ENCODE results near the gene MED27.
"Not testable (repeated sequence)": the region's sequence is repeated elsewhere in the genome, so short reads cannot be mapped to it uniquely, and the experiment has no call there.

Gene MED27

GRCh38 chr9:132075853-132076252 is 3.8 kb downstream of the MED27 start:
- DNase-seq (ENCODE audit: low spot score): no peak

DNA sequence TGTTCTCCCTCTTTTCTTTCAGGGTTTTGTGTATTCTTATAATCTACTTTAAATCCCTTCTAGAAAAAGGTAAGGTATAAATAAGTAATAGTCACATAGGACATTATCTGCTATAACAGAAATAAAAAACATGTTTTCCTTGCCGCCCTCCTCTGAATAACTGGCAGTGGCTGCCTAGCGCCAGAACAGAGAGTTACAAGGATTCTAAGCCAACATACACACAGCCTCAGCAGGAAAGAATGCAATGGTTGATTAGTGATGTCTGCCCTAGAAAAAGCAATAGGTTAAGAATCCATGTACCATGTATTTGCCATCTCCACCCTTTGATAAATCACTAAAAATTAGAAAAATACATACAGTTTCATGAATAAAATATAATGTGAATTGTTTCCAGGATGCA is 4.9 kb downstream of the MED27 start:
- no peak for DNase-seq (ENCODE audit: low spot score)

- no peak for DNase-seq (ENCODE audit: low spot score)
Measured at GRCh38 chr9:132071847-132072507, 7.7 kb downstream of the MED27 start.

DNA sequence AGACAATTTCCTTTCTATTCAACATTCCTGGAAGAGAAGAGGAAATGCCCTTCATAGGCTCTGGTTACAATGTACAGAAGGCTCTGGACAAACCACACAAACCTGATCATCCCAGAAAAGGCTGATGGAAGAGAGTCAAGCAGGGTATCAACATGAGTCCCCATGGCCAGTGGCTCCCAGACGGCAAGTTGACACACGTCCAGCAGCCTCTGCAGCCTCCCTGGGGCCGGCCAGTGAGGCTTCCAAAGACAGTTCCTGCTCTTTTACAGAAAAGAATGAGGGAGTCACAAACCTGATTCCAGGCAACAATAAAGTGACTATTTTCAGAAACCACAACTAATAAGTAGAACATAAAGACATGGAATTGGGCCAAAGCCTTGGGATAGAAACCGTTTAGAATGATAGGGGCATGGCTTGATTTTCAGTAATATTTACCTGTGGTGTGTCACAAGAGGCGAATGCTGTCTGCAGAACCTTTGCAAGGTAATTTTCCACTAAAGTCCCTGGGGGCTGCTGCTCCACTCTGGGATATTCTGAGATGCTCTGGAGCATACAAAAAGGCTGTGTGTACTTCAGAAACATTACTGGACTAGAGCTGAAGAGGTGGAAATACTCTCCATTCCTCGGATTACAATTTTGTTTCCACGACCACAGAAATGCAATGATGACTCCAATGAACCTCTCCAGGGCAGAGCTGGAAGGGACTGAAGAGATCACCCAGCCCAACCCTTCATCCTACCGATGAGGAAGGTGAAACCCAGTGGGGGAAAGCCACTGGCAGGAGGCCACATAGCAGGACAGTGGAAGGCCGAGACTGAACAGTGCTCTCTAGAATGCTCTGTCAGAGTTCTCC is 10.4 kb downstream of the MED27 start:
- peak; percentile 41 for DNase-seq (ENCODE audit: low spot score)

DNA sequence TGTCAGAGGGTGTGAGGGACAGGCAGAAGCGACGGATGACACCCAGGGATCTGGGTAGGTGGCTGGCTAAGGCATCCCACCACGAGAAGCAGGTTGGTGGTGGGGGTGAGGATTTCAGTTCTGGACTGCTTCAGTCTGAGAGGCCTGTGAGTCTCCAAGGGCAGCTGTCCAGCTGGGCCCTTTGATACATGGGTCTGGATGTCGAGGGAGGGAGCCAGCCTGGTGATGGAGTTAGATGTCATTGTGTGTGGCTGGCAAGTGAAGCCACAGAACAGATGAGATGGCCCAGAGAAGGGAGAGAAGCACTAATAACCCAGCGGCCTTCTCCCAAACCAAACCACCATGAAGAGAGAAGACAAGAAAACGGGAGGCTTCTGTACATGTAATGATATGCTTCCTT is 11.1 kb downstream of the MED27 start:
- DNase-seq (ENCODE audit: low spot score): no peak

- DNase-seq (ENCODE audit: low spot score): no peak
Measured at GRCh38 chr9:132066511-132066910, 13.2 kb downstream of the MED27 start.

DNA sequence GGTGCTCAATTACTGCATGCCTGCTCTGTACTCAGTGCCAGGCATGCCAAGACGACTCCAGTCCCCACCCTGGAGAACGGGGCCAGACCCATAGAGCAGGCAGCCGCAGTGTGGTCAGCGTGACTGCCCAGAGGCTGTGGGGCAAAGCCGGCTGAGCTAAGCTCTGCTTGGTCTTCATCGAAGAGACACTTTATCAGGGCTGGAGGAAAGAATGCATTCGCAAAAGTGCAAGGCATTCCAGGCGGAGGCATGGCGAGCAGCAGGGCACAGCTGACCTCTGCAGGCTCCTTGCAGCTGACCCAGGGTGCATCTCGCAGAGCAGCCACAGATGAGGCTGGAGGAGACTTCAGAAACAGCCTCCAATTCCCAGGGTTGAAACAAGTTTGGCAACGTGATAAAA is 13.6 kb downstream of the MED27 start:
- DNase-seq (ENCODE audit: low spot score): no peak

DNA sequence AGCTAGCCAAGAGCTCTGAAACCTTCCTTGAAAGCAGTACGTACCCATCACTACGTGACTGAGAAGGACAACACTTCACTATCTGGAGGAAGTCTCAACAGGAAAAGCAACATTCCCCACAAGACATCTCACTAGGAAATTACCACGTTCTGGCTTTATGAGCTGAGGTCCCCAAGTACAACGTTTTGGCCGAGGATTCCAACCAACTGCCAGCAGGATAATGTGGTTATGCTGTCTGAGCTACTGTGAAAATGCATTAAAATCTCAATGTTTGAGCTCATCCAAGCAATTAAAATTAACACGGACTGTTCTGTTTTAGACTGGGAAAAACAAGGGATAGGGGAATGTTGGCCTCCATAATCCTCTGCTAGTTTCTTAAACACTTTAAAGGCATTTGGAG is 16.4 kb downstream of the MED27 start:
- no peak for DNase-seq (ENCODE audit: low spot score)

DNA sequence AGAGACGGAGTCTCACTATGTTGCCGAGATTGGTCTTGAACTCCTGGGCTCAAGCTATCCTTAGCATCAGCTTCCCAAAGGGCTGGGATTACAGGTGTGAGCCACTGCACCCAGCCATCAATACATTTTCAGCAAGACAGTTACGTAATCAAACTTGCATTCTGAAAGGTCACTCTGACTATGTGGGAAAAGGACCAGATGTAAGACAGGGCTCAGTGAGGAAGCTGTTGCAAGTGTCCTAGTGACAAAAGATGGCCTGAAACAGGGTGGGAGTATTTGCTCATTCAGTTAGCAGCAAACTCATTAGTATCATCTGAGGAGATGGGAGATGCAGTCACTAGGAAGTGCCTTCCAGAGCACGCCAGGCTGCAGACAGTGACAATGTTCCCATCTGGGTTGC is 16.9 kb downstream of the MED27 start:
- DNase-seq (ENCODE audit: low spot score): no peak

GRCh38 chr9:132061526-132061925 is 18.1 kb downstream of the MED27 start:
- no peak for DNase-seq (ENCODE audit: low spot score)

- DNase-seq (ENCODE audit: low spot score): no peak
Measured at GRCh38 chr9:132059361-132059760, 20.3 kb downstream of the MED27 start.

DNA sequence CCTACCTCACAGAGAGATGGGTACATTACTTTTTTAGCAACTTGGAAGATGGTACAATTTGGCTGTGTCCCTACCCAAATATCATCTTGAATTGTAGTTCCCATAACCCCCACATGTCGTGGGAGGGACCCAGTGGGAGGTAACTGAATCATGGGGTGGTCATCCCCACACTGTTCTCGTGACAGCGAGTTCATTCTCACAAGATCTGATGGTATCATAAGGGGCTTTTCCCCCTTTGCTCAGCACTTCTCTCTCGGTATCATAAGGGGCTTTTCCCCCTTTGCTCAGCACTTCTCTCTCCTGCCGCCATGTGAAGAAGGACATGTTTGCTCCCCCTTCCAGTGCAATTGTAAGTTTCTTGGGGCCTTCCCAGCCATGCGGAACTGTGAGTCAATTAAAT is 21.4 kb downstream of the MED27 start:
- not testable (repeated sequence) for DNase-seq (ENCODE audit: low spot score)

GRCh38 chr9:132056717-132057560 is 22.7 kb downstream of the MED27 start:
- DNase-seq (ENCODE audit: low spot score): no peak

- DNase-seq (ENCODE audit: low spot score): no peak
Measured at GRCh38 chr9:132055756-132056155, 23.9 kb downstream of the MED27 start.

DNA sequence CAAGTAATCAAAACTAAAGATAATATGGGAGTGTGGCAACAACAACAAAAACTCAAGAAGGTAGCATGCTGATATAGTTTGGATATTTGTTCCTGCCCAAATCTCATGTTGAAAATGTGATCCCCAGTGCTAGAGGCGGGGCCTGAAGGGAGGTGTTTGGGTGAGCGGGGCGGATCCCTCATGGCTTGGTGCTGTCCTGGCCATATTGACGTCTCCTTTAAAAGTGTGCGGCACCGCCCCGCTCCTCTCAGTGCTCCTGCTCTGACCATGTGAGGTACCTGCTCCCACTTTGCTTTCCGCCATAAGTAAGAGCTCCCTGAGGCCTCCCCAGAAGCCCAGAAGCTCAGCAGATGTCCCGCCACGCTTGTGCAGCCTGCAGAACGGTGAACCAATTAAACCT is 25.6 kb downstream of the MED27 start:
- DNase-seq (ENCODE audit: low spot score): no peak

- no peak for DNase-seq (ENCODE audit: low spot score)
Measured at GRCh38 chr9:132049900-132050299, 29.8 kb downstream of the MED27 start.

DNA sequence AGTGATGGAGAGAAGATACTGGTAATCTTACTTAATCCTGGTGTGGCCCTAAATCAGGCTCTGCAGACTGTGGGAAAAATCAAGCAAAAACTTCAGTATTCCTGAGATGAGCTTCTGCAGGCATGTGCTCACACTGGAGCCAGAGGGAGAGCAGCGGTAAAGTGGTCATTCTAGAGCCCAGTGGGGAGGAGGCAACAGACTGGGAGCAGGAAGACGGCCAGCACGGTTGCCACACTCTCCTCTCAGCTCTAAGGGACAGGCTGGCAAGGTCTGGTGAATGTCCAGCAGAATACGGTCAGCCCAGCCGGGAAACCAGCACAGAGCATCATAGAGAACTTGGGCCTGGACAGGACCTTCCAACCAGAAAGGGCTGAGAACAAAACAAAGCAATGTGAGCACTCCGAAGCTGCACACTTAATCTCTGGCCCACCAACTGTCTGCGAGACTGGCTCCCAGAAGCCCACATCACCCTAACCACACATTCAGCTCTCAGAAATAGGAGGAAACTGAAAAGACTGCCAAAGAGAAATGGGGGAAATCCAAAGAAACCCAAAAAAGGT is 30.3 kb downstream of the MED27 start:
- no peak for DNase-seq (ENCODE audit: low spot score)

GRCh38 chr9:132048201-132048600 is 31.5 kb downstream of the MED27 start:
- DNase-seq (ENCODE audit: low spot score): no peak

DNA sequence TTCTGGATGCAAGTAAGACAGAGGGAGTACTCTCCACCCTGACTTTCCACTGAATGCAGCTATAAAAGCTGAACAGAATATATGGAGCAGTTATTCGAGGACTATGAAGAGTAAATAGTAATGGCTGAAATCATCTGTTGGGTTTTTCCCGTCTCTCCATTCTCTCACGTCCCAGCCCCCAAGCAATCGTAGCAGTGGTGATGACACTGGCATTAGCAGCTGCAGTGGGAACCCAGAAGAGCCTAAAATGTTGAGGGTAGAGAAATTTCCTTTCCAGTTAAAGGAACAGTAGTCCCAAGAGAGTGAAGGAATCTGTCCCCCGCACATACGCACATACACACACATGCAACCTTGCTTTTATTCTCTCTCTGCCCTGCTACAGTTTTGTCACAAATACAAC is 33.2 kb downstream of the MED27 start:
- DNase-seq (ENCODE audit: low spot score): no peak

GRCh38 chr9:132044176-132044875 is 35.3 kb downstream of the MED27 start:
- DNase-seq (ENCODE audit: low spot score): no peak

DNA sequence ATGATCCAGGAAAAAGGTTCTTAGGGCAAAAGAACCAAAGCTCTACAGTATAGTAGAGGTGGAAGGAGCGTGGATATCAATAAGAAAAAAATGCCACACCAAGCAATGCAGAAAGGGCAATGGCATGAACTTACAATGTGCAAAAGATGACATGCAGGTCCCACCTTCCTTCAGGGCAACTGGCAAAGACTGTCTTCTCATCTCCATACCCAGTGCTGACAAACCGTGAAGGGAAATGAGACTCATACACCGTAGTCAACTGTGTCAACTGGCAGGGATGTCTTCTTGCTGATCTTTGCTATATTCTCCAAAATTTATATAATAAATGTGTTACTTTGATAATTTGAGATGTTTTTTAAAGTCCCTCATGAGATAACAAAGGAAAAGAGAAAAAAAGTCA is 36.0 kb downstream of the MED27 start:
- DNase-seq (ENCODE audit: low spot score): no peak

GRCh38 chr9:132042324-132042723 is 37.3 kb downstream of the MED27 start:
- peak; percentile 10 for DNase-seq (ENCODE audit: low spot score)
